Right atrium auricular region (tissue), 2 donors: ENCODE results near the gene SPATA20. TPM values are rescaled to one million over a fixed set of nuclear protein-coding genes. Genes with fewer than 3 reads are reported as not detected.
A peak's percentile ranks its signal among the peaks of the same experiment; 100 is the strongest.

Source experiments
- DNase-seq: peaks from one replicate; pipeline ENCODE4 v3.0.0-alpha.2; 2019; ENCODE audit warnings: low spot score
- H3K27ac ChIP-seq, 2 donors: fragments of 200-600 bp; sonication (generic); 1 replicate in 1 of 2; 2 replicates in 1 of 2; pipeline ENCODE4 v1.5.1; 2016 to 2019
- H3K27me3 ChIP-seq, 2 donors: fragments of 200-600 bp; sonication (generic); one replicate each; pipeline versions ENCODE4 v1.5.1 to v1.6.0; 2017 to 2019
- H3K36me3 ChIP-seq: fragments of 200-600 bp; sonication (generic); one replicate; pipeline ENCODE4 v1.5.1; 2016
- H3K4me1 ChIP-seq, 2 donors: fragments of 200-600 bp; sonication (generic); one replicate each; pipeline versions ENCODE4 v1.5.1 to v1.6.0; 2017 to 2019
- H3K4me3 ChIP-seq, 2 donors: fragments of 200-600 bp; sonication (generic); 1 replicate in 1 of 2; 2 replicates in 1 of 2; pipeline ENCODE4 v1.5.1; 2017 to 2019; ENCODE audit warnings: mild to moderate bottlenecking in 1 of 2, moderate library complexity in 1 of 2
- H3K9me3 ChIP-seq, 2 donors: fragments of 200-600 bp; sonication (generic); one replicate each; pipeline ENCODE4 v1.5.1; 2019
- CTCF ChIP-seq, 2 donors: fragments of 200-600 bp; sonication (generic); IDR thresholded peaks; one replicate each; pipeline ENCODE4 v1.5.1; 2019; ENCODE audit warnings: antibody characterized with exemption in 2 of 2
- total RNA-seq, 2 donors: library from RNA; depleted of rRNA; stranded (reverse); fragments of >200 nt; gene quantifications; one replicate each; pipeline ENCODE4 v1.1.0, GENCODE V29; 2016

The SPATA20 gene
- total RNA-seq, 2 donors from 2014 or later, result 42.8 to 59.3 TPM

GRCh38 chr17:50531428-50532025 is 15.4 kb upstream of the SPATA20 start:
- Histone ChIP-seq H3K9me3 (no peaks in the 10 kb centered on the region), H3K4me1 (peaks cover 0 to 32% of the 10 kb centered on the region in 2 donors), H3K4me3 (no peak overlapping the region), H3K27me3 (no peaks in the 10 kb centered on the region), H3K27ac (peak overlapping the region in 1 of 2 donors; percentile 61), H3K36me3 (no peaks in the 10 kb centered on the region)
- DNase-seq, result no peak
- no peak for TF ChIP-seq CTCF (IDR thresholded peaks at IDR 0.05)

- peak within 1 kb of the TSS; percentile 61 to 85 for H3K27ac ChIP-seq
- H3K36me3 ChIP-seq, result no peaks in the 10 kb centered on the region
- TF ChIP-seq CTCF (IDR thresholded peaks at IDR 0.05), result no peak
- DNase-seq, result no peak
- H3K4me3 ChIP-seq, result peak within 1 kb of the TSS; percentile 39 to 47
- no peaks in the 10 kb centered on the region for H3K9me3 ChIP-seq
- no peaks in the 10 kb centered on the region for H3K27me3 ChIP-seq
- H3K4me1 ChIP-seq, result peaks cover 0 to 32% of the 10 kb centered on the region in 2 donors
Measured at GRCh38 chr17:50532452-50533024, 14.4 kb upstream of the SPATA20 start, which contains the start of gene EPN3. Gene EPN3, plus strand, starts transcription at chr17:50532735. Its CDS starts 3,822 bp downstream, at chr17:50536557.

- peaks cover 0 to 32% of the 10 kb centered on the region in 2 donors for H3K4me1 ChIP-seq
- peak overlapping the region; percentile 39 to 47 for H3K4me3 ChIP-seq
- H3K27me3 ChIP-seq, result no peaks in the 10 kb centered on the region
- no peaks in the 10 kb centered on the region for H3K9me3 ChIP-seq
- H3K27ac ChIP-seq, result peak overlapping the region; percentile 61 to 85
- no peaks in the 10 kb centered on the region for H3K36me3 ChIP-seq
- no peak for DNase-seq
- TF ChIP-seq CTCF (IDR thresholded peaks at IDR 0.05), result no peak
Measured at GRCh38 chr17:50533185-50533584, 13.8 kb upstream of the SPATA20 start.

- Histone ChIP-seq H3K4me1 (peaks cover 0 to 32% of the 10 kb centered on the region in 2 donors), H3K4me3 (peak overlapping the region; percentile 39 to 47), H3K9me3 (no peaks in the 10 kb centered on the region), H3K27ac (peak overlapping the region; percentile 61 to 85), H3K36me3 (no peaks in the 10 kb centered on the region), H3K27me3 (no peaks in the 10 kb centered on the region)
- no peak for DNase-seq
- no peak for TF ChIP-seq CTCF (IDR thresholded peaks at IDR 0.05)
Measured at GRCh38 chr17:50533720-50534148, 13.2 kb upstream of the SPATA20 start.

GRCh38 chr17:50534222-50534978 is 12.6 kb upstream of the SPATA20 start:
- peak in 1 of 2 donors; percentile 45 for TF ChIP-seq CTCF (IDR thresholded peaks at IDR 0.05)
- Histone ChIP-seq H3K27me3 (no peaks in the 10 kb centered on the region), H3K36me3 (no peaks in the 10 kb centered on the region), H3K4me3 (peak overlapping the region; percentile 39 to 47), H3K27ac (peak overlapping the region; percentile 61 to 85), H3K9me3 (no peaks in the 10 kb centered on the region), H3K4me1 (peaks cover 0 to 32% of the 10 kb centered on the region in 2 donors)
- DNase-seq, result no peak
